B cell (primary cell): ENCODE results near the gene PROB1. TPM values are rescaled to one million over a fixed set of nuclear protein-coding genes. Genes with fewer than 3 reads are reported as not detected.

Experiments
- ATAC-seq: fragments of 200-7000 bp; cut with Tn5 transposase; one replicate; pipeline ENCODE4 v1.10.0; 2021; ENCODE audit warnings: low read depth, mild to moderate bottlenecking, moderate number of reproducible peaks, moderate library complexity
- CTCF ChIA-PET: fragments of 350-600 bp; sonication (Branson Sonifier 250); formaldehyde crosslinking; loops from one replicate; lab custom pipeline; 2021; ENCODE audit warnings: antibody characterized with exemption, inconsistent platforms; lab: Charles Lee
- POLR2A ChIA-PET: fragments of 350-600 bp; sonication (Branson Sonifier 250); formaldehyde crosslinking; loops from one replicate; lab custom pipeline; 2021; ENCODE audit warnings: antibody characterized with exemption; lab: Charles Lee
- DNase-seq: peaks from one replicate; pipeline ENCODE4 v3.0.0; 2013
- H2AFZ ChIP-seq: 2 replicates; pipeline ENCODE4 v1.6.1; 2012; ENCODE audit warnings: mild to moderate bottlenecking, low read depth, low read length; ENCODE audit not compliant: insufficient read depth, poor library complexity, severe bottlenecking
- H3K27ac ChIP-seq, 2 donors: 1 replicate in 1 of 2; 2 replicates in 1 of 2; pipeline ENCODE4 v1.5.1; 2012 to 2013; ENCODE audit warnings: low read length in 2 of 2, mild to moderate bottlenecking in 2 of 2, moderate library complexity in 1 of 2
- H3K27me3 ChIP-seq, 4 experiments: fragments of 200-600 bp in 1 of 4; sonication (generic) in 1 of 4; replicated peaks in 1 of 4; 1 replicate in 2 of 4; 2 replicates in 2 of 4; pipeline versions ENCODE4 v1.6.1 to v1.7.0; 2013 to 2016; ENCODE audit warnings: low read length in 3 of 4, mild to moderate bottlenecking in 2 of 4, mixed read lengths in 1 of 4, moderate library complexity in 1 of 4; ENCODE audit not compliant: insufficient read depth in 4 of 4, control insufficient read depth in 3 of 4; ENCODE audit errors: control extremely low read depth in 1 of 4
- H3K36me3 ChIP-seq, 2 experiments: replicated peaks in 1 of 2; 1 replicate in 1 of 2; 2 replicates in 1 of 2; pipeline versions ENCODE4 v1.6.1 to v1.7.1; 2013; ENCODE audit warnings: low read length in 1 of 2; ENCODE audit not compliant: insufficient read depth in 2 of 2, control insufficient read depth in 1 of 2; ENCODE audit errors: control extremely low read depth in 1 of 2, extremely low read depth in 1 of 2
- H3K4me1 ChIP-seq, 2 donors: fragments of 200-600 bp in 1 of 2; sonication (generic) in 1 of 2; 1 replicate in 1 of 2; 2 replicates in 1 of 2; pipeline versions ENCODE4 v1.5.1 to v1.6.1; 2013 to 2017; ENCODE audit warnings: low read length in 2 of 2; ENCODE audit not compliant: control insufficient read depth in 2 of 2, insufficient read depth in 2 of 2
- H3K4me2 ChIP-seq: replicated peaks from 2 replicates; pipeline ENCODE3; 2012; ENCODE audit warnings: mild to moderate bottlenecking, low read depth, low read length; ENCODE audit not compliant: poor library complexity, severe bottlenecking
- H3K4me3 ChIP-seq, 5 experiments: fragments of 200-600 bp in 1 of 5; sonication (generic) in 1 of 5; 1 replicate in 3 of 5; 2 replicates in 2 of 5; pipeline versions ENCODE4 v1.5.1 to v1.7.0; 2011 to 2016; ENCODE audit warnings: low read length in 4 of 5, mild to moderate bottlenecking in 4 of 5, low read depth in 2 of 5, control low read depth in 1 of 5, moderate library complexity in 1 of 5; ENCODE audit not compliant: insufficient read depth in 1 of 5; ENCODE audit errors: control extremely low read depth in 1 of 5, extremely low read depth in 1 of 5
- H3K79me2 ChIP-seq: fragments of 200-600 bp; sonication (generic); one replicate; pipeline ENCODE4 v1.6.0; 2016; ENCODE audit warnings: low read length; ENCODE audit not compliant: control insufficient read depth, insufficient read depth
- H3K9ac ChIP-seq: fragments of 200-600 bp; sonication (generic); 2 replicates; pipeline ENCODE4 v1.6.1; 2017; ENCODE audit warnings: mild to moderate bottlenecking, low read length, moderate library complexity
- H3K9me3 ChIP-seq, 3 donors: one replicate each; pipeline versions ENCODE4 v1.6.1 to v1.7.1; 2013; ENCODE audit warnings: low read length in 2 of 3; ENCODE audit not compliant: control insufficient read depth in 2 of 3, insufficient read depth in 1 of 3; ENCODE audit errors: control extremely low read depth in 1 of 3
- H4K20me1 ChIP-seq: 2 replicates; pipeline ENCODE4 v1.6.0; 2012; ENCODE audit warnings: mild to moderate bottlenecking, low read length; ENCODE audit not compliant: insufficient read depth, control insufficient read depth, poor library complexity, severe bottlenecking
- H3K27ac Mint-ChIP-seq: one replicate; pipeline ENCODE4 v1.8.0; 2021; ENCODE audit warnings: mixed read lengths
- H3K27me3 Mint-ChIP-seq: one replicate; pipeline ENCODE4 v1.8.0; 2021; ENCODE audit warnings: mixed read lengths
- H3K4me1 Mint-ChIP-seq: one replicate; pipeline ENCODE4 v1.8.0; 2021; ENCODE audit warnings: mixed read lengths
- H3K4me3 Mint-ChIP-seq: one replicate; pipeline ENCODE4 v1.8.0; 2021; ENCODE audit warnings: mixed read lengths
- H3K9me3 Mint-ChIP-seq: one replicate; pipeline ENCODE4 v1.8.0; 2022; ENCODE audit warnings: mixed read lengths; ENCODE audit not compliant: insufficient read depth
- EZH2 ChIP-seq: IDR thresholded peaks from 2 replicates; pipeline ENCODE4 v1.6.1; 2012; ENCODE audit warnings: borderline replicate concordance, low read depth, mild to moderate bottlenecking, moderate library complexity, low read length; ENCODE audit not compliant: insufficient read depth, poor library complexity, severe bottlenecking
- WGBS: methylation state at CpG from one replicate; pipeline ENCODE4 v1.1.5; 2013; ENCODE audit warnings: missing lambda C conversion rate; ENCODE audit not compliant: insufficient coverage; 5-methylcytosine and 5-hydroxymethylcytosine counted together
- intact Hi-C: fragments of 100-400 bp; cut with micrococcal nuclease; formaldehyde crosslinking; loops from one replicate; pipeline ENCODE4 v1.10.0; 2022
- polyA plus RNA-seq: library from polyadenylated mRNA; depleted of rRNA; stranded (reverse); fragments of >200 nt; gene quantifications from 2 replicates; pipeline ENCODE4 v1.2.3, GENCODE V29; 2012
- total RNA-seq, 2 donors: library from RNA; stranded (reverse); fragments of 120-200 nt in 1 of 2; gene quantifications; 1 replicate in 1 of 2; 2 replicates in 1 of 2; pipeline versions ENCODE4 v1.2.3 to v1.2.4, GENCODE V29; 2013 to 2022
- TF ChIP-seq, protein P1 (sequence below): fragments of 200-600 bp; IDR thresholded peaks from one replicate; pipeline ENCODE4 v1.8.0; 2022; ENCODE audit warnings: antibody characterized with exemption, mild to moderate bottlenecking

PROB1 gene
- total and polyA plus RNA-seq, 2 donors (not counting 1 experiment from before 2014, with no cell fraction given): 1.2 to 3.7 TPM

DNA sequence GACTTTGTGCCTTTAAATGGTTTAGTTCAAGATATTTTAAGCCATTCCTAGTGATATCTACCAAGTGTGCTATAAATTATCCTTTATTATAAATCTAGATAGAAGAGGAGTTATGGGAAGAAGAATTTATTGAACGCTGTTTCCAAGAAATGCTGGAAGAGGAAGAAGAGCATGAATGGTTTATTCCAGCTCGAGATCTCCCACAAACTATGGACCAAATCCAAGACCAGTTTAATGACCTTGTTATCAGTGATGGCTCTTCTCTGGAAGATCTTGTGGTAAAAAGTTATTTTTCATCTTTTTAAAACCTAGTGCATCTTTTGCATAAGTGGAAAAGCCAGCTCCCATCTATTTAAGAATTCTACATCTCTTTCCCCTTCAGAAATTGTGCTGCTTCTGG is 30.4 kb downstream of the PROB1 start:
- H3K4me3 ChIP-seq: no peak overlapping the region
- POLR2A ChIA-PET: no interaction called here
- H3K9me3 ChIP-seq: no peaks in the 10 kb centered on the region
- H3K27ac Mint-ChIP-seq: no peak overlapping the region
- no peak overlapping the region for H3K4me3 Mint-ChIP-seq
- TF ChIP-seq, protein P1, sequence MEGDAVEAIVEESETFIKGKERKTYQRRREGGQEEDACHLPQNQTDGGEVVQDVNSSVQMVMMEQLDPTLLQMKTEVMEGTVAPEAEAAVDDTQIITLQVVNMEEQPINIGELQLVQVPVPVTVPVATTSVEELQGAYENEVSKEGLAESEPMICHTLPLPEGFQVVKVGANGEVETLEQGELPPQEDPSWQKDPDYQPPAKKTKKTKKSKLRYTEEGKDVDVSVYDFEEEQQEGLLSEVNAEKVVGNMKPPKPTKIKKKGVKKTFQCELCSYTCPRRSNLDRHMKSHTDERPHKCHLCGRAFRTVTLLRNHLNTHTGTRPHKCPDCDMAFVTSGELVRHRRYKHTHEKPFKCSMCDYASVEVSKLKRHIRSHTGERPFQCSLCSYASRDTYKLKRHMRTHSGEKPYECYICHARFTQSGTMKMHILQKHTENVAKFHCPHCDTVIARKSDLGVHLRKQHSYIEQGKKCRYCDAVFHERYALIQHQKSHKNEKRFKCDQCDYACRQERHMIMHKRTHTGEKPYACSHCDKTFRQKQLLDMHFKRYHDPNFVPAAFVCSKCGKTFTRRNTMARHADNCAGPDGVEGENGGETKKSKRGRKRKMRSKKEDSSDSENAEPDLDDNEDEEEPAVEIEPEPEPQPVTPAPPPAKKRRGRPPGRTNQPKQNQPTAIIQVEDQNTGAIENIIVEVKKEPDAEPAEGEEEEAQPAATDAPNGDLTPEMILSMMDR: no peak
- TF ChIP-seq EZH2: no peak
- H3K27ac ChIP-seq: no peak overlapping the region
- no CpG with 5 or more reads among the region's 2 CpGs for WGBS
- H4K20me1 ChIP-seq: peaks cover 43% of the 10 kb centered on the region
- CTCF ChIA-PET: interaction anchor here (1.2 kb wide), 1 partner anchor 23 kb away, joined by 3 read pairs; the partner anchor contains the start of gene PAIP2
- no peak overlapping the region for H3K9ac ChIP-seq
- no peaks in the 10 kb centered on the region for H3K27me3 ChIP-seq
- H3K4me1 ChIP-seq: no peaks in the 10 kb centered on the region
- H2AFZ ChIP-seq: no peak overlapping the region
- peaks cover 13 to 42% of the 10 kb centered on the region in 2 experiments for H3K36me3 ChIP-seq
- DNase-seq (no peak), ATAC-seq (no peak)
- H3K9me3 Mint-ChIP-seq: no peaks in the 10 kb centered on the region
- peaks cover 8% of the 10 kb centered on the region for H3K4me1 Mint-ChIP-seq
- H3K27me3 Mint-ChIP-seq: no peaks in the 10 kb centered on the region
- no peak overlapping the region for H3K4me2 ChIP-seq
- intact Hi-C loops: no loop called here
- H3K79me2 ChIP-seq: peaks cover 39% of the 10 kb centered on the region

DNA sequence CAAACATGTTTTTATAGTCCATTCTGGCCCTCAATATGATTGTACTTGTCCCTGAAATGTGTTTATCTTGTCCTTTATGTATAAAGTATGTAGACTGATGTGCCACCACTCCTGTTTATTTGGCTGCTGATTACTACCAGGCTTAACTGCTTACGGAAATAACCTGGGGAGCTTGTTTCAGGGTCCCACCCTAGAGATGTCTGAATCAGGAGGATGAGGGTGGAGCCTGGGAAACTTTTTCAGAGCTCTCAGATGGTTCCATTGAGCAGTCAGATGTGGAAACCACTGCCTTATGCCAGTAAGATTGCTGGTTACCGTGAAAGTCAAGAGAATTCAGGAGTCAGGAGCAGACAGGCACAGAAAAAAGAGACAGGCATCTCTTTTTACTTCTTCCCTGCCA is 31.0 kb downstream of the PROB1 start:
- Histone ChIP-seq H3K9ac (no peak overlapping the region), H2AFZ (no peak overlapping the region), H3K4me2 (no peak overlapping the region), H3K27ac (no peak overlapping the region), H3K4me1 (no peaks in the 10 kb centered on the region), H4K20me1 (peaks cover 49% of the 10 kb centered on the region), H3K79me2 (peaks cover 45% of the 10 kb centered on the region), H3K36me3 (peaks cover 13 to 41% of the 10 kb centered on the region in 2 experiments), H3K4me3 (no peak overlapping the region), H3K27me3 (no peaks in the 10 kb centered on the region), H3K9me3 (no peaks in the 10 kb centered on the region)
- no peak overlapping the region for H3K27ac Mint-ChIP-seq
- ATAC-seq (no peak), DNase-seq (no peak)
- H3K4me3 Mint-ChIP-seq: no peak overlapping the region
- WGBS: 100% methylated on average over 1 of the region's 2 CpGs
- H3K4me1 Mint-ChIP-seq: peaks cover 8% of the 10 kb centered on the region
- intact Hi-C loops: no loop called here
- H3K27me3 Mint-ChIP-seq: no peaks in the 10 kb centered on the region
- CTCF ChIA-PET: no interaction called here
- no peaks in the 10 kb centered on the region for H3K9me3 Mint-ChIP-seq
- TF ChIP-seq, protein P1: no peak
- TF ChIP-seq EZH2: no peak
- POLR2A ChIA-PET: no interaction called here
